HG03064 (cell line): ENCODE measurements around the gene TCFL5.
A peak's percentile ranks its signal among the peaks of the same experiment; 100 is the strongest.

Experiments
- ATAC-seq: cut with Tn5 transposase; IDR thresholded peaks from one replicate; pipeline ENCODE4 v1.9.1; 2021; ENCODE audit warnings: low read depth; ENCODE audit not compliant: unreplicated experiment

TCFL5 gene

GRCh38 chr20:62861726-62862336, at the start of gene TCFL5:
Gene TCFL5, minus strand, starts transcription at chr20:62861822. Its CDS starts 152 bp downstream, at chr20:62861670.
- peak; percentile 57 for ATAC-seq

GRCh38 chr20:62910777-62911497, 49.3 kb upstream of the TCFL5 start:
- ATAC-seq, result no peak

GRCh38 chr20:62910217-62910766, 48.7 kb upstream of the TCFL5 start:
- ATAC-seq, result no peak

GRCh38 chr20:62908971-62909791, 47.6 kb upstream of the TCFL5 start:
- no peak for ATAC-seq

GRCh38 chr20:62907384-62908317, 46.0 kb upstream of the TCFL5 start:
- no peak for ATAC-seq

- no peak for ATAC-seq
Observed at GRCh38 chr20:62906647-62907375, 45.2 kb upstream of the TCFL5 start.

GRCh38 chr20:62906209-62906608, 44.6 kb upstream of the TCFL5 start:
- ATAC-seq, result no peak

GRCh38 chr20:62905536-62906117, 44.0 kb upstream of the TCFL5 start:
- ATAC-seq, result no peak

- ATAC-seq, result no peak
Observed at GRCh38 chr20:62902926-62903615, 41.4 kb upstream of the TCFL5 start.

- ATAC-seq, result no peak
Observed at GRCh38 chr20:62901891-62902290, 40.3 kb upstream of the TCFL5 start.

- ATAC-seq, result no peak
Observed at GRCh38 chr20:62900692-62901584, 39.3 kb upstream of the TCFL5 start.

- ATAC-seq, result peak; percentile 81
Observed at GRCh38 chr20:62900052-62900691, 38.5 kb upstream of the TCFL5 start.

GRCh38 chr20:62899633-62900051, 38.0 kb upstream of the TCFL5 start:
- ATAC-seq, result no peak

- ATAC-seq, result no peak
Observed at GRCh38 chr20:62898970-62899632, 37.5 kb upstream of the TCFL5 start.

- ATAC-seq, result no peak
Observed at GRCh38 chr20:62898093-62898964, 36.7 kb upstream of the TCFL5 start.
